Sigmoid colon (tissue), 7 donors: ENCODE measurements around the gene GP1BB. TPM values are rescaled to one million over a fixed set of nuclear protein-coding genes. Genes with fewer than 3 reads are reported as not detected.
A peak's percentile ranks its signal among the peaks of the same experiment; 100 is the strongest.

Experiments
- DNase-seq: peaks from one replicate; pipeline ENCODE4 v3.0.0-alpha.2; 2019
- H3K27ac ChIP-seq, 4 donors: fragments of 200-600 bp; sonication (generic); one replicate each; pipeline ENCODE4 v1.5.1; 2016 to 2019; ENCODE audit warnings: mild to moderate bottlenecking in 1 of 4
- H3K27me3 ChIP-seq, 3 donors: fragments of 200-600 bp; sonication (generic); one replicate each; pipeline ENCODE4 v1.5.1; 2019; ENCODE audit warnings: mild to moderate bottlenecking in 1 of 3
- H3K36me3 ChIP-seq, 4 donors: fragments of 200-600 bp; sonication (generic); one replicate each; pipeline ENCODE4 v1.5.1; 2016 to 2019
- H3K4me1 ChIP-seq, 4 donors: fragments of 200-600 bp; sonication (generic); one replicate each; pipeline ENCODE4 v1.5.1; 2017 to 2019
- H3K4me3 ChIP-seq, 4 donors: fragments of 200-600 bp; sonication (generic); one replicate each; pipeline ENCODE4 v1.5.1; 2017 to 2019; ENCODE audit warnings: mild to moderate bottlenecking in 2 of 4, moderate library complexity in 1 of 4
- H3K9me3 ChIP-seq, 4 donors: fragments of 200-600 bp in 3 of 4; sonication (generic) in 3 of 4; one replicate each; pipeline versions ENCODE4 v1.5.1 to v1.6.1; 2013 to 2019
- EP300 ChIP-seq, 4 donors: sonication (generic); formaldehyde crosslinking; IDR thresholded peaks; one replicate each; pipeline ENCODE4 v1.6.1; 2017; ENCODE audit warnings: antibody characterized with exemption in 4 of 4
- POLR2A ChIP-seq, 2 donors: fragments of 450-650 bp; IDR thresholded peaks; one replicate each; pipeline ENCODE4 v1.6.1; 2016; ENCODE audit warnings: antibody characterized with exemption in 2 of 2, mild to moderate bottlenecking in 2 of 2, moderate library complexity in 2 of 2
- POLR2AphosphoS5 ChIP-seq, 4 donors: sonication (generic); formaldehyde crosslinking; IDR thresholded peaks; one replicate each; pipeline ENCODE4 v1.6.1; 2017; ENCODE audit warnings: antibody characterized with exemption in 4 of 4
- WGBS, 2 donors: extraction: QIAGEN DNeasy Blood & Tissue Kit; methylation state at CpG; one replicate each; pipeline ENCODE4 v1.1.7; 2013; 5-methylcytosine and 5-hydroxymethylcytosine counted together
- intact Hi-C: fragments of 100-400 bp; cut with DNase I; formaldehyde crosslinking; loops from one replicate; pipeline ENCODE4 v1.15.1; 2023
- polyA plus RNA-seq, 3 donors: library from polyadenylated mRNA; stranded (reverse); fragments of 200-250 nt; gene quantifications; one replicate each; pipeline ENCODE4 v1.2.3, GENCODE V29; 2013
- total RNA-seq, 4 donors: library from RNA; depleted of rRNA; stranded (reverse); fragments of >200 nt; gene quantifications; one replicate each; pipeline ENCODE4 v1.1.0, GENCODE V29; 2016
- TF ChIP-seq, protein P1 (sequence below), 4 experiments: fragments of 450-650 bp in 3 of 4; fragments of 200-600 bp in 1 of 4; IDR thresholded peaks; one replicate each; pipeline ENCODE4 v1.5.1; 2016 to 2019; ENCODE audit warnings: antibody characterized with exemption in 4 of 4, mild to moderate bottlenecking in 3 of 4, moderate library complexity in 2 of 4
- donor health status: healthy with polysubstance abuse.
- donor health status: Bipolar disorder and iron deficiency.
- donor health status: healthy.

The GP1BB gene
- total and polyA plus RNA-seq, 7 donors = 1.1 to 2.9 (median 1.9) TPM; not detected in 2

DNA sequence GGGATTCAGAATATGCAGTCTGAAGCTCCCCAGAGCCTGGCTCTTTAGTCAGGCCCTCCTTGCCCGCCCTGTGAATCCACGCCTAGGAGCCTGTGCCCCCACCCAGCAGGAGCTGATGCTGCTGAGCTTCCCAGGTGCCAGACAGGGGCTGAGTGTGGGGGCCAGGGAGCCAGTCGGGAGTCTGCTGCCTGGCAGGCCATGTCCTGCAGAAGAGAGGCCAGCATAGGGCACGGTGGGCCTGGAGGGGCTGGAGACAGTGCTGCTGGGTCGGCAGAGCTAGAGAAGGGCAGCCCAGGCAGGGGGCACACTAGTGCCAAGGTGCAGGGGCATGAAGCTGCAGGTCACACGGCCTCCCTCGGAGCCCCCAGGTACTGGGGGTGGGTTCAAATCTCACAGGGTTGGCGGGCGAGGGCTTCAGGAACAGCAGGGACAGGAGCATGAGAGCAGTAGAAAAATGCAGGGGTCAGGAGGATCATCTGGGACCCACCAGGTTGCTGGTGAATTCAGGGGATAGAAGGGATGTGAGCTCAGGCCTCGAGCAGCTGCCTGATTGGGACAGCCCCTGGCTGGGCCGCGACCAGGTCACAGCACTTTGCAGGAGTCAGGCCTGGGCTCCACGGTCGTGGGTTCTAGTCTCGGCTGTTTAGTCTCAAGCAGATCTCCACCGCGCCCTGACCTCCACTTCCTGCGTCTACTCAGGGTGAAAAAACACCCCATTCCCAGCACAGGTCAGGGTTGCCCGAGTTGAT is 13.1 kb upstream of the GP1BB start:
- H3K27me3 ChIP-seq = peaks cover 0 to 21% (median 3%) of the 10 kb centered on the region in 3 donors
- WGBS, 2 donors = 85 to 87% methylated on average over 19 of the region's 19 CpGs
- no peak for DNase-seq
- no peaks in the 10 kb centered on the region for H3K36me3 ChIP-seq
- H3K4me1 ChIP-seq = peaks cover 0 to 13% (median 10%) of the 10 kb centered on the region in 4 donors
- no peaks in the 10 kb centered on the region for H3K9me3 ChIP-seq
- no peak for TF ChIP-seq EP300 (IDR thresholded peaks at IDR 0.05)
- TF ChIP-seq POLR2A (IDR thresholded peaks at IDR 0.05) = no peak
- H3K27ac ChIP-seq = no peak overlapping the region
- intact Hi-C loops = no loop called here
- no peak overlapping the region for H3K4me3 ChIP-seq

DNA sequence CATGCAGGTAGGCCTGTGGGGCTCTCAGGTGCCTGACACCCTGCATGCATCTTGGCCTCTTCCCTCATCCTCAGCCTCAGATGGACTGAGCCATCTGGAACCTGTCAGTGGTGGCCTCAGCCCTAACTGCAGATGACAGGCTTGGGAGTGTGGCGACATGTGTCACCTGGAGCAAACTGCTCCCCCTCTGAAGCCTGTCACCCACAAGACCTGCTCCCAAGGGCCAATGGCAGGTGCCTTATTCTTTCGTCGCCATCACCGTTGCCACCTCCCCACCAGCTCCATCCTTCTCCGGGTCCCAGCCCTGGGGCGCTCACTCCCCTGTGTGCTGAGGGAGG is 12.6 kb upstream of the GP1BB start:
- 88 to 90% methylated on average over 6 of the region's 6 CpGs for WGBS, 2 donors
- peaks cover 0 to 15% (median 11%) of the 10 kb centered on the region in 4 donors for H3K4me1 ChIP-seq
- H3K27me3 ChIP-seq = peaks cover 0 to 15% (median 6%) of the 10 kb centered on the region in 3 donors
- no peak overlapping the region for H3K4me3 ChIP-seq
- no peak for DNase-seq
- no peaks in the 10 kb centered on the region for H3K9me3 ChIP-seq
- H3K36me3 ChIP-seq = no peaks in the 10 kb centered on the region
- intact Hi-C loops = no loop called here
- no peak for TF ChIP-seq EP300 (IDR thresholded peaks at IDR 0.05)
- no peak for TF ChIP-seq POLR2A (IDR thresholded peaks at IDR 0.05)
- TF ChIP-seq, protein P1, sequence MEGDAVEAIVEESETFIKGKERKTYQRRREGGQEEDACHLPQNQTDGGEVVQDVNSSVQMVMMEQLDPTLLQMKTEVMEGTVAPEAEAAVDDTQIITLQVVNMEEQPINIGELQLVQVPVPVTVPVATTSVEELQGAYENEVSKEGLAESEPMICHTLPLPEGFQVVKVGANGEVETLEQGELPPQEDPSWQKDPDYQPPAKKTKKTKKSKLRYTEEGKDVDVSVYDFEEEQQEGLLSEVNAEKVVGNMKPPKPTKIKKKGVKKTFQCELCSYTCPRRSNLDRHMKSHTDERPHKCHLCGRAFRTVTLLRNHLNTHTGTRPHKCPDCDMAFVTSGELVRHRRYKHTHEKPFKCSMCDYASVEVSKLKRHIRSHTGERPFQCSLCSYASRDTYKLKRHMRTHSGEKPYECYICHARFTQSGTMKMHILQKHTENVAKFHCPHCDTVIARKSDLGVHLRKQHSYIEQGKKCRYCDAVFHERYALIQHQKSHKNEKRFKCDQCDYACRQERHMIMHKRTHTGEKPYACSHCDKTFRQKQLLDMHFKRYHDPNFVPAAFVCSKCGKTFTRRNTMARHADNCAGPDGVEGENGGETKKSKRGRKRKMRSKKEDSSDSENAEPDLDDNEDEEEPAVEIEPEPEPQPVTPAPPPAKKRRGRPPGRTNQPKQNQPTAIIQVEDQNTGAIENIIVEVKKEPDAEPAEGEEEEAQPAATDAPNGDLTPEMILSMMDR (IDR thresholded peaks at IDR 0.05) = no peak
- no peak for TF ChIP-seq POLR2AphosphoS5 (IDR thresholded peaks at IDR 0.05)
- H3K27ac ChIP-seq = no peak overlapping the region

DNA sequence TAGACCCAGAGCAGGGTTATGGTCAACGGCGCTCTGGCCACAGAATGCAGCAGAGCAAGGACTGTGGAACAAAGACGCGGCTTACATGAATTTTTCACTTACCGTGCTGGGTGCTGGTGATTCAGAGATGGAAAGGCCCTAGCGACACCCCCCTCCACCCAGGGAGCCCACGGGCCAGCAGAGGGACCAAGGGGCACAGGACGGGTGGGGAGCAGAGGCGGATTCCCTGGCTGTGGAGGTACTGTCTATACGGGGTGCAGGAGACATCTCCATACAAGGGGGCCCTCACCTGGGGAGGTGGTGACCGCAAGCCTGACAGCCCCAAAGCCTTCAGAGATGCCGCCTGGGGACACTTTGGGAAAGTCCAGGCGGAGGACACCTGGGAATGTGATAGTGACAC is 10.1 kb upstream of the GP1BB start:
- no peak overlapping the region for H3K4me3 ChIP-seq
- 85 to 90% methylated on average over 13 of the region's 13 CpGs for WGBS, 2 donors
- peaks cover 0 to 12% (median 8%) of the 10 kb centered on the region in 3 donors for H3K27me3 ChIP-seq
- peaks cover 0 to 25% (median 20%) of the 10 kb centered on the region in 4 donors for H3K4me1 ChIP-seq
- no peaks in the 10 kb centered on the region for H3K9me3 ChIP-seq
- DNase-seq = no peak
- TF ChIP-seq POLR2A (IDR thresholded peaks at IDR 0.05) (no peak), EP300 (IDR thresholded peaks at IDR 0.05) (no peak), POLR2AphosphoS5 (IDR thresholded peaks at IDR 0.05) (no peak)
- TF ChIP-seq, protein P1 (IDR thresholded peaks at IDR 0.05) = no peak
- intact Hi-C loops = no loop called here
- H3K27ac ChIP-seq = no peak overlapping the region
- H3K36me3 ChIP-seq = no peaks in the 10 kb centered on the region

- DNase-seq = no peak
- intact Hi-C loops = no loop called here
- H3K27ac ChIP-seq = no peak overlapping the region
- H3K27me3 ChIP-seq = peaks cover 5 to 15% (median 8%) of the 10 kb centered on the region in 3 donors
- WGBS, 2 donors = 19 to 34% methylated on average over 38 of the region's 38 CpGs
- H3K9me3 ChIP-seq = no peaks in the 10 kb centered on the region
- TF ChIP-seq POLR2AphosphoS5 (IDR thresholded peaks at IDR 0.05) (no peak), EP300 (IDR thresholded peaks at IDR 0.05) (no peak), POLR2A (IDR thresholded peaks at IDR 0.05) (no peak)
- TF ChIP-seq, protein P1 (IDR thresholded peaks at IDR 0.05) = no peak
- H3K36me3 ChIP-seq = no peaks in the 10 kb centered on the region
- H3K4me3 ChIP-seq = peak overlapping the region; percentile 34 to 73 (median 60)
- H3K4me1 ChIP-seq = peaks cover 0 to 30% (median 25%) of the 10 kb centered on the region in 4 donors
Measured at GRCh38 chr22:19713650-19714311, 9.6 kb upstream of the GP1BB start.
